Measurements from ENCODE around the gene GPR39.

GPR39 gene

DNA sequence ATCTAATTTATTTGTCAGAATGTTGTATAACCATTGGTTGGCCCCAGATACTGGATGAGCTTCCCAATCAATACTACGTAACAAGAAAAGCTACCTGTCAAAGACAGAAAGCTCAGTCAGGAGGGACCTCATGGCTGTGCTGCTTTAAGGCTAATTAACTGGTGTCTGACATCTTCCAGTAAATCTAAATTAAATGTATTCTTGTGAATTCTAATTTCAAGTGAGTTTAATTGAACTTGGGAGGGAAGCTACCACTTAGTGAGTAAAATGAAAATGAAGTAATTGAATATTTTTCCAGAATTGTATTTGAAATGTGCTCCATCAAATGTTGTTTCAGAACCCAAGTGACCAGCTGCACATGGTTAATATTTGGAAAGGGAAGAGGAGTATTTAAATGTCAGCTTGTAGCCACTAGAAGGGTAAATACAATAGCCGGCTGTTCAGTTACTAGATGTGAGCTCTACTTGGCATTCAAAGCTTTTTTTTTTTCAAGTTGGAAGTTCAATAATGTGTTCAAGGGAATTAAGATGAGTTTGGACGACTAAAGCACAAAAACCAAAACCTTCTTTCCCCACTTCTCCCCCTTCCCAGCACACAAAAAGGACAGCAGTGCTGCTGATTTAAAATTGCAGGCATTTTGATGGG is 62.0 kb downstream of the GPR39 start:
- Mint-ChIP-seq H3K27me3 (no peaks in the 10 kb centered on the region), H3K27ac (no peak overlapping the region), H3K9me3 (peaks cover 19% of the 10 kb centered on the region), H3K36me3 (ENCODE audit: low read depth) (no peaks in the 10 kb centered on the region), H3K4me3 (no peak overlapping the region), H3K4me1 (no peaks in the 10 kb centered on the region)
- DNase-seq (no peak), ATAC-seq (no peak)

- H3K9me3 Mint-ChIP-seq: peaks cover 19% of the 10 kb centered on the region
- H3K27me3 Mint-ChIP-seq: no peaks in the 10 kb centered on the region
- DNase-seq: no peak
- no peaks in the 10 kb centered on the region for H3K36me3 Mint-ChIP-seq (ENCODE audit: low read depth)
- no peak overlapping the region for H3K27ac Mint-ChIP-seq
- no peak for ATAC-seq
- no peaks in the 10 kb centered on the region for H3K4me1 Mint-ChIP-seq
- H3K4me3 Mint-ChIP-seq: no peak overlapping the region
Observed at GRCh38 chr2:132479155-132479554, 62.5 kb downstream of the GPR39 start.

GRCh38 chr2:132482821-132483220 is 66.2 kb downstream of the GPR39 start:
- Mint-ChIP-seq H3K27ac (no peak overlapping the region), H3K27me3 (no peaks in the 10 kb centered on the region), H3K4me1 (no peaks in the 10 kb centered on the region), H3K4me3 (no peak overlapping the region), H3K9me3 (peaks cover 6% of the 10 kb centered on the region), H3K36me3 (ENCODE audit: low read depth) (no peaks in the 10 kb centered on the region)
- DNase-seq: no peak
- ATAC-seq: no peak

GRCh38 chr2:132484144-132484543 is 67.5 kb downstream of the GPR39 start:
- no peak for DNase-seq
- H3K4me3 Mint-ChIP-seq: no peak overlapping the region
- no peaks in the 10 kb centered on the region for H3K27me3 Mint-ChIP-seq

GRCh38 chr2:132488491-132488890 is 71.9 kb downstream of the GPR39 start:
- ATAC-seq (no peak), DNase-seq (no peak)
- H3K36me3 Mint-ChIP-seq (ENCODE audit: low read depth): no peaks in the 10 kb centered on the region
- no peak overlapping the region for H3K4me3 Mint-ChIP-seq
- H3K9me3 Mint-ChIP-seq: peaks cover 2% of the 10 kb centered on the region
- no peaks in the 10 kb centered on the region for H3K27me3 Mint-ChIP-seq
- no peak overlapping the region for H3K27ac Mint-ChIP-seq
- no peaks in the 10 kb centered on the region for H3K4me1 Mint-ChIP-seq

More at GRCh38 chr2:132484144-132484543, 67.5 kb downstream of the GPR39 start:
- H3K4me1 Mint-ChIP-seq: no peaks in the 10 kb centered on the region
- no peaks in the 10 kb centered on the region for H3K36me3 Mint-ChIP-seq (ENCODE audit: low read depth)
- no peak overlapping the region for H3K27ac Mint-ChIP-seq
- peaks cover 6% of the 10 kb centered on the region for H3K9me3 Mint-ChIP-seq
- no peak for ATAC-seq

DNA sequence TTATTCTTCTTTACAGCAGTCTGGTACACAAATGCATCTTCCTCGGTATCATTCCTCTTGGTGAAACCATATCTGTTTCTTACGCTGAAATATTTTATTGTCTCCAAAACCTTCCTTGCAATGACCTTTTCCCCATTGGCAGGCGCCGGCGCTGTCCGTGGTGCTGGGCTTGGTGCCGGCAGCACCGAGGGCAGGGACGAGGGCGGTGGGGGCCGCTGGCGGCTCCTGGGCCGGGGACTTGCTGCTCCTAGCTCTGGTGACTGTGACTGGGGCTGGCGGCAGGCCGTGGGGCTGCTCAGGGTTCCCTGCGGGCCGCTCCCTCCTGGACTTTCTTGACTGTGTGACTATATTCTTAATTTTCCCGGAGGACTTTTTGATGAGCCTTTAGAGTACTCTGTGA is 72.5 kb downstream of the GPR39 start:
- no peaks in the 10 kb centered on the region for H3K36me3 Mint-ChIP-seq (ENCODE audit: low read depth)

GRCh38 chr2:132495881-132496280 is 79.3 kb downstream of the GPR39 start:
- ATAC-seq: no peak
- no peak overlapping the region for H3K4me3 Mint-ChIP-seq
- H3K9me3 Mint-ChIP-seq: peaks cover 4% of the 10 kb centered on the region
- DNase-seq: no peak
- no peak overlapping the region for H3K27ac Mint-ChIP-seq
- no peaks in the 10 kb centered on the region for H3K4me1 Mint-ChIP-seq
- no peaks in the 10 kb centered on the region for H3K27me3 Mint-ChIP-seq
- H3K36me3 Mint-ChIP-seq (ENCODE audit: low read depth): no peaks in the 10 kb centered on the region

More for the DNA sequence above, 72.5 kb downstream of the GPR39 start:
- Mint-ChIP-seq H3K4me3 (no peak overlapping the region), H3K9me3 (peaks cover 4% of the 10 kb centered on the region), H3K27me3 (no peaks in the 10 kb centered on the region), H3K4me1 (no peaks in the 10 kb centered on the region), H3K27ac (no peak overlapping the region)
- ATAC-seq (no peak), DNase-seq (no peak)

- Mint-ChIP-seq H3K9me3 (peaks cover 4% of the 10 kb centered on the region), H3K27me3 (no peaks in the 10 kb centered on the region), H3K4me1 (no peaks in the 10 kb centered on the region), H3K27ac (no peak overlapping the region), H3K4me3 (no peak overlapping the region), H3K36me3 (ENCODE audit: low read depth) (no peaks in the 10 kb centered on the region)
- ATAC-seq (no peak), DNase-seq (no peak)
Observed at GRCh38 chr2:132496555-132496954, 80.0 kb downstream of the GPR39 start.

DNA sequence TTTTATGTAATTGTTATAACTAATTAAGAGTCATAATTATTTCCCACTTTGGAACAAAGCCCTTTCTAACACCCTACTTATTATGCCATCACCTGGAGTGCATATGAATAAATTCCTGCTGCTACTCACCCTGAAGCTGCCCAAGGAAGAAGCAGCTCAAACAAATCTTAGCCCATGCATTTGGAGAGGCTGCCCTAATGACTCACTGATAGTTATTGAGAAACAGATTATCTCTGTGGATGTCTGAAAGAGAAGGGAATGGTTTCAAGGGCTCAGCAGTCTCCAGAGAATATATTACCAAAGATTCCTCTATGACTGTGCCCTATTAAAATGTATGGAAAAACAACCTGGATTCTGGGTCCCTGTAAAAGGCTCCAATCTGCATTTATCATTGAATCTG is 81.0 kb downstream of the GPR39 start:
- Mint-ChIP-seq H3K4me1 (no peaks in the 10 kb centered on the region), H3K4me3 (no peak overlapping the region), H3K27ac (no peak overlapping the region), H3K27me3 (no peaks in the 10 kb centered on the region), H3K9me3 (peaks cover 14% of the 10 kb centered on the region), H3K36me3 (ENCODE audit: low read depth) (no peaks in the 10 kb centered on the region)
- no peak for ATAC-seq
- DNase-seq: no peak

DNA sequence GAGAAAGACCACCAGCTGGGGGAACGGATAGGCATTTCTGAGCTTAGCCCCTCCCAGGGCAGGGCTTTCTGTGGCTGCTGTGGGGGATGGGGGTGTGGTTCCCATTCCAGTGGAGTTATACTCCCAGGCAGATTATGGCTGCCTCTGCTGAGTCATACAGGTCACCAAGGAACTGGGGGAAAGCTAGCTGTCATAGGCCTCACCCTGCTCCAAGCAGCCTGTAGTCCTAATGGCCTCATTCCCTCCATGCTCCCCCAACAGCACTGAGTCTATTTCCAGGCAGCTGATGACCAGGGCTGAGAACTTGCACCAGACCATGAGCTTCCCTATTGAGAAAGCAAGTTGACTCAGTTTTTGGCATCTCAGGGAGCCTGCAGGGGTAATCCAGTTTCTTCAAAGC is 87.1 kb downstream of the GPR39 start:
- Mint-ChIP-seq H3K36me3 (ENCODE audit: low read depth) (no peaks in the 10 kb centered on the region), H3K4me3 (no peak overlapping the region), H3K9me3 (peaks cover 30% of the 10 kb centered on the region), H3K27me3 (no peaks in the 10 kb centered on the region), H3K4me1 (no peaks in the 10 kb centered on the region), H3K27ac (no peak overlapping the region)
- ATAC-seq: no peak
- no peak for DNase-seq

GRCh38 chr2:132515010-132515409 is 98.4 kb downstream of the GPR39 start:
- H3K36me3 Mint-ChIP-seq (ENCODE audit: low read depth): no peaks in the 10 kb centered on the region

DNA sequence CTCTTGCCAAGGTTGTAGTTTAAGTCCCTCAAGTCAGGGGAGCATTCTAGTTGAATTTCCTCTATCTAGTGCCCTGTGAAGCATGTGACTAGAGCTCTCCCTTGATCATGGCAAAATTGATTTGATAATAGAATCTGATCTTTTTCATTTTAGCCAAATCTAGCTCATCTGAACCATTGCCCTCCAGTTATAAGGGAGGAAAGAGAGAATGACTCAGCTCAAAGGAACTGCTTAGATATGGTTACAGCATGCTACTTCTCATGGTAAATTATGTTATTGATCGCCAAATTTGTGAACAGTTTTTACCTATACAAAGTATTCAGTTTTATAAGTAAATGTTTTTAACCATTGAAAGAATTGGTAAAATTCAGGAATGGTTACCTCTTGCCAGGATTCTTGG is 100.8 kb downstream of the GPR39 start:
- ATAC-seq (no peak), DNase-seq (no peak)
- Mint-ChIP-seq H3K27ac (no peak overlapping the region), H3K9me3 (peaks cover 4% of the 10 kb centered on the region), H3K27me3 (no peaks in the 10 kb centered on the region), H3K4me1 (no peaks in the 10 kb centered on the region), H3K4me3 (no peak overlapping the region), H3K36me3 (ENCODE audit: low read depth) (no peaks in the 10 kb centered on the region)

More at GRCh38 chr2:132515010-132515409, 98.4 kb downstream of the GPR39 start:
- Mint-ChIP-seq H3K9me3 (peaks cover 4% of the 10 kb centered on the region), H3K27me3 (no peaks in the 10 kb centered on the region), H3K27ac (no peak overlapping the region), H3K4me1 (no peaks in the 10 kb centered on the region), H3K4me3 (no peak overlapping the region)
- DNase-seq (no peak), ATAC-seq (no peak)

DNA sequence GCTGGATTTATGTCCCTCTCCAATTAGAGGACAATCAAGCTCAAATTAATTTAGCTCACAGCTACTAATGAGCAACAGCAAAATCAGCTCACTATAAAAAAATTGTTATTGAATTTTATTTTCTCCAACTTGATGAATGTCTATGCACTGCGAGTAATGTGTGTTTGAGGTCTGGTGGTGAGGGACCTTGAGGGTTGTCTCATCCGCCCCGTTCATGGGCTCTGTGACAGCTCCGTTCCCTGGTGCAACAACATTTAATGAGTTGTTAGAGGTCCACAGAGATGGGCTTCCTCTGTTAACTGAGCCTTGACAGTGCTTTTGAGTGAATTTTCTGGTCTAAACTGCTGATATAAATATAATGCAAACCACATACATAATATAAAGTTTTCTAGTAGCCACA is 101.7 kb downstream of the GPR39 start:
- Mint-ChIP-seq H3K36me3 (ENCODE audit: low read depth) (no peaks in the 10 kb centered on the region), H3K27me3 (no peaks in the 10 kb centered on the region), H3K4me1 (no peaks in the 10 kb centered on the region), H3K9me3 (peaks cover 4% of the 10 kb centered on the region), H3K27ac (no peak overlapping the region), H3K4me3 (no peak overlapping the region)
- DNase-seq (no peak), ATAC-seq (no peak)

DNA sequence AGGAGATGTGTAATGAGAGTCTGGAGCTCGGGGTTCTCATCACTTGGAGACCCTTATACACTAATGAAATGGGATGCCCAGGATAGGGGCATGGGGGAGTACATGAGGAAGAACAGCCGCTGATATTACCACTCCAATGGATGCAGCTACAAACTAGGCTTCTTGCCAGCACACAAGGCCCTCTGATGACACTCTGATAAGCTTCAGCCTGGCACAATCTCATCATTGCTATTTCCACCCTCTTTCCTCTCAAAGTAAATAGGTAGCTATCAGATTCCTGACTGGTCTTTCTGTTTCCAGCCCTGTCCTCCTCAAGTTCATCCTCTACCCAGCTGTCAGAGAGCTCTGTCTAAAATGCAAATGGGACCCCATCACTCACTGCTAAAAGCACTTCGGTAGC is 103.0 kb downstream of the GPR39 start:
- no peak overlapping the region for H3K4me3 Mint-ChIP-seq
- no peaks in the 10 kb centered on the region for H3K27me3 Mint-ChIP-seq
- ATAC-seq: no peak
- no peaks in the 10 kb centered on the region for H3K4me1 Mint-ChIP-seq
- no peaks in the 10 kb centered on the region for H3K36me3 Mint-ChIP-seq (ENCODE audit: low read depth)
- H3K9me3 Mint-ChIP-seq: peaks cover 4% of the 10 kb centered on the region
- H3K27ac Mint-ChIP-seq: no peak overlapping the region
- no peak for DNase-seq

- peaks cover 4% of the 10 kb centered on the region for H3K9me3 Mint-ChIP-seq
- ATAC-seq (no peak), DNase-seq (no peak)
- no peak overlapping the region for H3K4me3 Mint-ChIP-seq
- no peaks in the 10 kb centered on the region for H3K4me1 Mint-ChIP-seq
- no peak overlapping the region for H3K27ac Mint-ChIP-seq
- no peaks in the 10 kb centered on the region for H3K27me3 Mint-ChIP-seq
- H3K36me3 Mint-ChIP-seq (ENCODE audit: low read depth): no peaks in the 10 kb centered on the region
Observed at GRCh38 chr2:132521341-132521740, 104.7 kb downstream of the GPR39 start.

DNA sequence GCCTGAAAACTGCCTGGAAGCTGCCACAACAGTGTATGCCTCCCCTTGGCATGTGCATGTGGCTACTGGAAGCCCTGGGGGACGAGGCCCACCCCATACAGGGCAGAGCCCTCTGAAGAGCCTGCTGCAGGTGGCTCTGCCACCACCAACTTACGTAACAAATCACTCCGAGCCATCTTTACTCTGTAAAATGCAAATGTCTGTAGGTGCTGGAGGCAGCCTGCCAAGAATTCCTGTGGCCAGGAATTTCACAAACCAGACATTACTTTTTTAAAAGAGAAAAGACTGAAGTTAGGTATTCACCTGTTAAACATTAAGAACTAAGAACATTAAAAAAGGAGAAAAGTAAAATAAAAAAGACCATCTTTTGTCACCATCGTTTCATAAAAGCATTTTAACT is 106.3 kb downstream of the GPR39 start:
- DNase-seq (no peak), ATAC-seq (no peak)
- no peak overlapping the region for H3K4me3 Mint-ChIP-seq
- no peak overlapping the region for H3K27ac Mint-ChIP-seq
- H3K4me1 Mint-ChIP-seq: no peaks in the 10 kb centered on the region
- no peaks in the 10 kb centered on the region for H3K9me3 Mint-ChIP-seq
- H3K27me3 Mint-ChIP-seq: peaks cover 4% of the 10 kb centered on the region
- no peaks in the 10 kb centered on the region for H3K36me3 Mint-ChIP-seq (ENCODE audit: low read depth)

Measured in activated naive CD8-positive, alpha-beta T cell treated with anti-CD3 and anti-CD28 coated beads, Interleukin-2, amount 50 U/mL, for 24 hours (primary cell).